ENCODE data around the gene MAML2.

The MAML2 gene

DNA sequence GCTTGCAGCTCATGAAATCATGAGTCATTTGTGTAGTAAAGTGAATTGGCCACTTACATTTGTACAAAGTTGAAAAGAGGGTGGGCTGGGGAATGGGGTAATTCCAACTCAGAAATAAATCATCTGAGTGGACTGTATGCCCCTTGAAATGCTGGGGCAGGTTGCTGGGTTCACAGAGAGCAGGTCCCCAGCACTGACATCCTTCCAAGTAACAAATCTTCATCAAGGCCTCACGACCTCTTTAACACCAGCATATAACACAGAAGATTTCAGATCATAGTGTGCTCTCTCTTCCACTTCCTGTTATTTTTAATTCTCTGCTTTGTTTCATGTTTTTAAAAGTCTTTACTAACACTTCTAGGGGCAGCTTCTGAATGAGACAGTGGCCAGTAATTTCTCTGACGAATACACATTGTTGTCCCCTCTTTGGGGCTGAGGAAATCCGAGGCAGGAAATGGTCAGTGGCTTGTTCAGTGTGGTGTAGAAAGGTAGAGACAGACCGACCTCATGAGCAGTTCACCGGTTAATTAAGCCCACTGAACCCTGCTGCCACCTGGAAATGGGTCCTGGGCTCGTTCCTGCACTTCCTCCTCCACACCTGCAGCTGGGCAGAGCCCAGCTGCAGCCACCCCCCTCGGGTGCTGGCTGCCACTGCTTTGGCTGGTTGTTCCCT, 127.7 kb downstream of the MAML2 start:
- in situ Hi-C loops (cut with HindIII; ENCODE audit: low sequenced_read_pairs), result no loop called here
- peak; percentile 70 for DNase-seq (ENCODE audit: low read depth, low spot score)
- TF ChIP-seq CTCF (IDR thresholded peaks at IDR 0.05; ENCODE audit: low read depth, low read length), result no peak
- no peak overlapping the region for H3K4me3 ChIP-seq (ENCODE audit: low read depth, low read length)

DNA sequence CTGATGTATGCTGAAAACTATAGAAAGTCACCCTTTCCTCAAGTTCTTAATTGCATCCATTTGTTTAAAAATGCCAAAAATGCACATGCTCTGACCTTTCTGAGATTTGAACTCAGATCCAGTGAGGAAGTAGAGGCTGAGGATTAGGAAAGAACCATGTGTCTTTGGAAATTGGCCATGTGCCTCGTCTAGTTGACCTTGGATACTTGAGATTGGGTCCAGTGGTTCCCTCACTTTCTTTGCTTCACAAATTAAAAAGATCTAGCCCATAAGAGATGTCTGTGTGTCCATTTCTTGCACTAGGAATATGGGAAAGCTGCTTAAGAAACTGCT, 128.3 kb downstream of the MAML2 start:
- in situ Hi-C loops (cut with HindIII; ENCODE audit: low sequenced_read_pairs), result no loop called here
- no peak for DNase-seq (ENCODE audit: low read depth, low spot score)
- H3K4me3 ChIP-seq (ENCODE audit: low read depth, low read length), result no peak overlapping the region

DNA sequence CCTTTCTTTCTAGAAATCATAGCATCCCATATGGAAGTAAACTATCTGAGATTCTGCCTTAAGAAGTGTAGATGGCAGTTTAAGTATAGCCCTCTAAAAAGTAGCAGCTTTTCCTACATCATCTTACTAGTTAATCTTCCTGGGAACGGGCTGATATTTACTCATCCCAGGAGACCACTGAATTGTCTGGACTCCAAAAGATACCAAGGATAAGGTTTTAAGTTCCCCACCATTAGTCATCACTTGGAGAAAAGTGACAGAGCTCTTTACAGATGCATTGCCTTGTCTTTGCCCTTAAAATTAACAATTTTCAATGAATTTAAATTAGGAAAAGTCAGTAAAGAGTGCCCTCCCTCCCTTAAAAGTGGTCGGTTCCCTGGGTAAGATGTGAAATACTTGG, 129.5 kb downstream of the MAML2 start:
- peak; percentile 77 for DNase-seq (ENCODE audit: low read depth, low spot score)
- TF ChIP-seq CTCF (IDR thresholded peaks at IDR 0.05; ENCODE audit: low read depth, low read length), result no peak
- in situ Hi-C loops (cut with HindIII; ENCODE audit: low sequenced_read_pairs), result no loop called here
- H3K4me3 ChIP-seq (ENCODE audit: low read depth, low read length), result no peak overlapping the region

More for the DNA sequence above, 128.3 kb downstream of the MAML2 start:
- no peak for TF ChIP-seq CTCF (IDR thresholded peaks at IDR 0.05; ENCODE audit: low read depth, low read length)

DNA sequence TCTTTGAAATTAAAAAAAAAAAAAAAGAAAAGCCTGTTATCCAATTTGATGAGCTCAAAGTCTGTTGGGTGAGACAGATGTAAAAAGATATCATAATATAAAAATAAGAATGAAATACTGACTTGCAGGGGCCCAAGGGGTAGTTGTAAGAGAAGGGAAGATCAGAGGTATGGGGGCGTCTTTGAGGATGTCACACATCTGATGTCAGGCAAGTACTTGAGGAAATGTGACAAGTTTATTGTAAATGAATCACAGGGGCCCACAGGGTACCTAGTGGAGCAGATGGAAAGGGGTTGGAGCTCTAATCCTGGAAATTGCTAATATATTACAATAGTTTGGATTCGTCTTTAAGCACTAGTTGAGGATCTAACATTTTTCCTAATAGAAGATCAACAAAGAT, 131.6 kb downstream of the MAML2 start:
- DNase-seq (ENCODE audit: low read depth, low spot score), result no peak
- no peak for TF ChIP-seq CTCF (IDR thresholded peaks at IDR 0.05; ENCODE audit: low read depth, low read length)
- no peak overlapping the region for H3K4me3 ChIP-seq (ENCODE audit: low read depth, low read length)
- in situ Hi-C loops (cut with HindIII; ENCODE audit: low sequenced_read_pairs), result no loop called here

DNA sequence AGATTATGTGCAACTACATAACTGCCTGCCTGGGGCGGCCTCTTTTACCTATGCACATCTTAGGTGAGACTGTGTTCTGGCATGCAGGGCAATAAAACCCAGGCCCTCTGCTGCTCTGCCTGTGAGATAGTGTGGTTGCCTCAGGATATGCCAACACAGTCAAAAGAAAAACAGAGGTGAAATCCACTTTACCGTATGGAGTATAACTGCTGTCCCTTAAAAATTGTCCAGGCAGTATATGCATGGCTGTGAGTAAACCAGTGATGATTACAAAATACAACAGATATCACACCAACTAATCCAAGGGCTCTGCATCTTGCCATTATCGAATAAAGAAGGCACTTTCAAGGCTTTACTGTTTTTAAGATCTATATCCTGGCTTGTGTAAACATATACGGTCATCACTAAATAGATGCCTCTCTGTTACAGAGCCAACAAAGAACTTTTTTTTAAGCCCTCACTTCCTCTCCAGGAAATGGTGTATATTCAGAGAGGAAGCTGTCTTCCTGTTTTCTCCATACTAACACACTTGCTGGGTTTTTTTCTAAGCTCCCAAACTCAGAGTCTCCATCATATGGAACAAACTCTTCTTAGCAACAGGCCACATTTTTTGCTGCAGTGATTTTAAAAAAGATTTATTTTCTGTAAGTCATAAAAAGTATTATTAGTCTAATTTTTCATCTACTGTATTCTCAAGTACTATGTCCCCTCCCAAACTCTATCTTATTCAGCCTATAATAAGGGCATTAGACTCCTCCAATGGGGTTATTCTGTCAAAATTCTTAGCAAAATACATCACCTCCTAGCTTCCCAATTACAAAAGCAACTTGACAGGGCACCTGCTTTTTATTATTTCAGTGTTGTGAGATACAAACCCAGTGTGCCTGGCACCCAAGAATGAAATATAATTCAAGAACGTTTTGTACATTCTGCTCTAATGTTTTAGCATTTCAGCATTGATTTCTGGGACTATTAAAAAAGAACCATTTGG, 135.2 kb downstream of the MAML2 start:
- H3K4me3 ChIP-seq (ENCODE audit: low read depth, low read length), result no peak overlapping the region
- DNase-seq (ENCODE audit: low read depth, low spot score), result no peak
- in situ Hi-C loops (cut with HindIII; ENCODE audit: low sequenced_read_pairs), result no loop called here
- TF ChIP-seq CTCF (IDR thresholded peaks at IDR 0.05; ENCODE audit: low read depth, low read length), result no peak

GRCh38 chr11:96206955-96207354, 136.0 kb downstream of the MAML2 start:
- no peak for DNase-seq (ENCODE audit: low read depth, low spot score)
- no peak for TF ChIP-seq CTCF (IDR thresholded peaks at IDR 0.05; ENCODE audit: low read depth, low read length)
- in situ Hi-C loops (cut with HindIII; ENCODE audit: low sequenced_read_pairs), result no loop called here

More at GRCh38 chr11:96206955-96207354, 136.0 kb downstream of the MAML2 start:
- no peak overlapping the region for H3K4me3 ChIP-seq (ENCODE audit: low read depth, low read length)

Measured in astrocyte of the spinal cord (primary cell).